ENCODE data around the gene RBM17.

DNA sequence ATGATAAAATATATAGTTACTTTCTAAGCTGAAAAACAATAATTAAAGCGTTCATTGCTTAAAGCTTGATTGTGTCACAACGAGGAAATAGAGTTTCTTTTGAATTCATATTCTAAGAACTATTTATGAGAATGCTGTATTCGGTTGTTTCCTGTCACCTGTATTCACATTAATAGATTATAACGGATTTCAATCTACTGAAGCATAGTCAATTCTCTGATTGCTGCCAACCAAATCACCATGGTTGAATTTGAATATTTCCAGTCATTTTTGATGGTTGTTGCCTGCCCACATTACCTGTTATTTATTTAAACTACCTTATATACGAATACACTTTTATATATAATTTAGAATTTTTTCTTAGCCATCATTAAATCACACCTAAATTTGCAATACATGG is 48.6 kb upstream of the RBM17 start:
- TF ChIP-seq, protein P1, sequence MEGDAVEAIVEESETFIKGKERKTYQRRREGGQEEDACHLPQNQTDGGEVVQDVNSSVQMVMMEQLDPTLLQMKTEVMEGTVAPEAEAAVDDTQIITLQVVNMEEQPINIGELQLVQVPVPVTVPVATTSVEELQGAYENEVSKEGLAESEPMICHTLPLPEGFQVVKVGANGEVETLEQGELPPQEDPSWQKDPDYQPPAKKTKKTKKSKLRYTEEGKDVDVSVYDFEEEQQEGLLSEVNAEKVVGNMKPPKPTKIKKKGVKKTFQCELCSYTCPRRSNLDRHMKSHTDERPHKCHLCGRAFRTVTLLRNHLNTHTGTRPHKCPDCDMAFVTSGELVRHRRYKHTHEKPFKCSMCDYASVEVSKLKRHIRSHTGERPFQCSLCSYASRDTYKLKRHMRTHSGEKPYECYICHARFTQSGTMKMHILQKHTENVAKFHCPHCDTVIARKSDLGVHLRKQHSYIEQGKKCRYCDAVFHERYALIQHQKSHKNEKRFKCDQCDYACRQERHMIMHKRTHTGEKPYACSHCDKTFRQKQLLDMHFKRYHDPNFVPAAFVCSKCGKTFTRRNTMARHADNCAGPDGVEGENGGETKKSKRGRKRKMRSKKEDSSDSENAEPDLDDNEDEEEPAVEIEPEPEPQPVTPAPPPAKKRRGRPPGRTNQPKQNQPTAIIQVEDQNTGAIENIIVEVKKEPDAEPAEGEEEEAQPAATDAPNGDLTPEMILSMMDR (conservative IDR thresholded peaks at IDR 0.05; ENCODE audit: low read depth, low read length), result no peak
- TF ChIP-seq EZH2 (IDR thresholded peaks at IDR 0.05; ENCODE audit: low read length, unreplicated experiment) (no peak), EZH2phosphoT487 (IDR thresholded peaks at IDR 0.05; ENCODE audit: borderline replicate concordance, low read length) (no peak)

Data from PC-3 (cell line).